CD8-positive, alpha-beta memory T cell (primary cell): Measurements from ENCODE around the gene GRHL1. TPM values are rescaled to one million over a fixed set of nuclear protein-coding genes. Genes with fewer than 3 reads are reported as not detected.

ENCODE experiments used
- CTCF ChIA-PET: fragments of 350-600 bp; sonication (Branson Sonifier 250); formaldehyde crosslinking; loops from one replicate; lab custom pipeline; 2021; ENCODE audit warnings: antibody characterized with exemption; lab: Charles Lee
- POLR2A ChIA-PET: fragments of 350-600 bp; sonication (Branson Sonifier 250); formaldehyde crosslinking; loops from one replicate; lab custom pipeline; 2021; ENCODE audit warnings: antibody characterized with exemption; lab: Charles Lee
- DNase-seq, 5 donors: peaks; one replicate each; pipeline versions ENCODE4 v3.0.0 to v3.0.0-alpha.2; 2020 to 2022; ENCODE audit warnings: mixed read lengths in 1 of 5
- H3K27ac ChIP-seq: one replicate; pipeline ENCODE4 v1.7.0; 2013; ENCODE audit warnings: low read depth, mild to moderate bottlenecking, low read length, moderate library complexity
- H3K27me3 ChIP-seq: 2 replicates; pipeline ENCODE4 v1.7.0; 2013; ENCODE audit warnings: low read length, mild to moderate bottlenecking; ENCODE audit not compliant: insufficient read depth, poor library complexity, severe bottlenecking
- H3K36me3 ChIP-seq: 2 replicates; pipeline ENCODE4 v1.7.0; 2013; ENCODE audit warnings: mild to moderate bottlenecking, low read length, moderate library complexity; ENCODE audit not compliant: insufficient read depth
- H3K4me1 ChIP-seq: 2 replicates; pipeline ENCODE4 v1.7.0; 2013; ENCODE audit warnings: mild to moderate bottlenecking, low read length, moderate library complexity; ENCODE audit not compliant: insufficient read depth
- H3K4me3 ChIP-seq: 2 replicates; pipeline ENCODE4 v1.7.0; 2013; ENCODE audit warnings: mild to moderate bottlenecking, low read length
- H3K9me3 ChIP-seq: 2 replicates; pipeline ENCODE4 v1.7.0; 2013; ENCODE audit warnings: mild to moderate bottlenecking, low read length
- H3K27ac Mint-ChIP-seq, 8 donors: one replicate each; pipeline ENCODE4 v1.8.0; 2020 to 2021; ENCODE audit warnings: mixed read lengths in 8 of 8, mild to moderate bottlenecking in 6 of 8, inconsistent platforms in 3 of 8, moderate library complexity in 3 of 8
- H3K27me3 Mint-ChIP-seq, 2 donors: one replicate each; pipeline ENCODE4 v1.8.0; 2020 to 2021; ENCODE audit warnings: mixed read lengths in 2 of 2, mild to moderate bottlenecking in 1 of 2, moderate library complexity in 1 of 2
- H3K36me3 Mint-ChIP-seq, 3 donors: one replicate each; pipeline ENCODE4 v1.8.0; 2020 to 2021; ENCODE audit warnings: mixed read lengths in 3 of 3, inconsistent platforms in 1 of 3, mild to moderate bottlenecking in 1 of 3
- H3K4me1 Mint-ChIP-seq, 3 donors: one replicate each; pipeline ENCODE4 v1.8.0; 2020 to 2021; ENCODE audit warnings: mixed read lengths in 3 of 3, inconsistent platforms in 1 of 3, mild to moderate bottlenecking in 1 of 3
- H3K4me3 Mint-ChIP-seq, 7 donors: one replicate each; pipeline ENCODE4 v1.8.0; 2020 to 2021; ENCODE audit warnings: mixed read lengths in 7 of 7, mild to moderate bottlenecking in 6 of 7, moderate library complexity in 4 of 7, inconsistent platforms in 2 of 7
- H3K9me3 Mint-ChIP-seq, 5 donors: one replicate each; pipeline ENCODE4 v1.8.0; 2020 to 2022; ENCODE audit warnings: mixed read lengths in 5 of 5, mild to moderate bottlenecking in 3 of 5, moderate library complexity in 2 of 5, inconsistent platforms in 1 of 5
- polyA plus RNA-seq: library from polyadenylated mRNA; unstranded; fragments of 300-500 nt; fragmentation: Illumina TruSeq; gene quantifications from one replicate; pipeline ENCODE4 v1.2.3, GENCODE V29; 2021
- total RNA-seq, 2 experiments: library from RNA; stranded (reverse); gene quantifications; one replicate each; pipeline ENCODE4 v1.2.3, GENCODE V29; 2021

The GRHL1 gene
- total and polyA plus RNA-seq, 3 experiments from 2014 or later = 0.12 to 0.93 (median 0.88) TPM

DNA sequence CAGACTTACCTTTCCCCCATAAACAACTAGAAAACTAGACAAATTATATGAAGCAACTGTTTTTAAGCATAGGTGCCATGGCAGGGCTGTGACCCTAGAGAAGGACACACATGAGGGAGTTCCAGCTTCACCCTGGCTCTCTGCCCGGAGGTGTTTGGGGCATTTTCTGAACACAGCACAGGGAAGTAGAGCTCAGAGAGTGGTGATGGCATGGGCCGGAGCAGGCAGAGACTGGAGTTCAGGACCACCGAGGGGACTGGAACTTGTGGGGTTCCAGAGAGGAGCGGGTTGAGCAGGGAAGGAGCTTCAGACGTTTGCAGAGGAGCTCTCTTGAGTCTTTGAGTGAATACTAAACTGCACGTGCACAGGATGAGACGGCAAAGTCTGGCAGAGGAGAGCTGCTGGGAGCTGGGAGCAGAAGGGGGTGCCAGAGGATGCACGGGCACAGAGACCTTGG is 65.3 kb downstream of the GRHL1 start:
- Mint-ChIP-seq H3K27me3 (peaks cover 3 to 17% of the 10 kb centered on the region in 2 donors), H3K4me1 (no peaks in the 10 kb centered on the region), H3K27ac (no peak overlapping the region), H3K4me3 (no peak overlapping the region), H3K36me3 (peaks cover 0 to 5% (median 0%) of the 10 kb centered on the region in 3 donors), H3K9me3 (peaks cover 3 to 16% (median 10%) of the 10 kb centered on the region in 5 donors)
- DNase-seq = no peak
- ChIA-PET POLR2A (no interaction called here), CTCF (no interaction called here)
- H3K4me1 ChIP-seq = no peaks in the 10 kb centered on the region
- no peak overlapping the region for H3K4me3 ChIP-seq
- no peaks in the 10 kb centered on the region for H3K27me3 ChIP-seq
- no peak overlapping the region for H3K27ac ChIP-seq
- H3K36me3 ChIP-seq = no peaks in the 10 kb centered on the region
- H3K9me3 ChIP-seq = no peaks in the 10 kb centered on the region

DNA sequence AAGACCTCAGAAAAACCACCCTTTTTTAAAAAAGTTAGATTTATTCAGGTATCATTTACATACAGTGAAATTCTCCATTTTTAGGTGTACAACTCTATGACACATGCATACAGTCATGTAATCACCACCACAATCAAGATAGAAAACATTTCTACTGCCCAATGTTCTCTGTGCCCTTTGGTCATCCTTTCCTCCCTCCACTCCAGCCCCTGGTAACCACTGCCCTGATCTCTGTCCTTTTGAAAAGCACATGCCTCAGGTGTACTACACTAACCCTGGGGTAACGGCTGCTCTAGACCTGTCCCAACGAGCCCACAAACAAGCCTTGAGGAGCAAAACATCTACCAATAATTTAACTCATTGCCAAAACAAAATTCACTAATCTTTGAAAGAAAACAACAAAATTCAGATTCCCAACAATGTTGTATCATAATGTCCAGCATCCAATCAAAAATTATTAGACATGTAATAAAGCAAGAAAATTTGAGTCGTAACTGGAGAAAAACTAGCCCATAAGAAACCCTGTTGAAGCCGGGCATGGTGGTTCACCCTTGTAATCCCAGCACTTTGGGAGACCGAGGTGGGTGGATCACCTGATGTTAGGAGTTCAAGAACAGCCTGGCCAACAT is 65.9 kb downstream of the GRHL1 start:
- Mint-ChIP-seq H3K27me3 (peaks cover 3 to 17% of the 10 kb centered on the region in 2 donors), H3K4me1 (no peaks in the 10 kb centered on the region), H3K36me3 (peaks cover 0 to 5% (median 0%) of the 10 kb centered on the region in 3 donors), H3K27ac (no peak overlapping the region), H3K9me3 (peaks cover 3 to 16% (median 10%) of the 10 kb centered on the region in 5 donors), H3K4me3 (no peak overlapping the region)
- ChIA-PET CTCF (no interaction called here), POLR2A (no interaction called here)
- no peaks in the 10 kb centered on the region for H3K4me1 ChIP-seq
- H3K9me3 ChIP-seq = no peaks in the 10 kb centered on the region
- H3K36me3 ChIP-seq = no peaks in the 10 kb centered on the region
- no peaks in the 10 kb centered on the region for H3K27me3 ChIP-seq
- no peak for DNase-seq
- no peak overlapping the region for H3K4me3 ChIP-seq
- no peak overlapping the region for H3K27ac ChIP-seq

DNA sequence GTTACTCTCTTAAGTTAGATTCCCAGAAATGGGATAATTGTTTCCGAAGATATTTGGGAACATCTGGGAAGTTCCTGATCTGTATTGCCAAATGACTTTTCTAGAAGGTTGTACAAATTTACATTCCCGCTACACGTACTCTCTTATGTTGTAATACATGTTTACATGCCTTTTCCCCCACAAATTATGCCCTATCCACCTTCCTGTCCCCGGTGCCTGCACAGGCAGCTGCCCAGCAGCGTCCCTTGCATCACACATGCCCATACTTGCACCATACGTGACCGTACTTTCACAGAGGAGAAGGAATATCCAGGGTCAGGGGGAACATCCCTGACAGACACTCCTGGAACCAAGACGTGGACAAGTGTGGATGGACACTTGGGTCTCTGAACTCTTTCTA is 67.7 kb downstream of the GRHL1 start:
- no peak for DNase-seq
- Histone ChIP-seq H3K4me1 (no peaks in the 10 kb centered on the region), H3K4me3 (no peak overlapping the region), H3K9me3 (no peaks in the 10 kb centered on the region), H3K27me3 (no peaks in the 10 kb centered on the region), H3K27ac (no peak overlapping the region), H3K36me3 (no peaks in the 10 kb centered on the region)
- POLR2A ChIA-PET = no interaction called here
- peak overlapping the region in 2 of 8 donors; percentile 24 to 35 for H3K27ac Mint-ChIP-seq
- peaks cover 3 to 17% of the 10 kb centered on the region in 2 donors for H3K27me3 Mint-ChIP-seq
- no peak overlapping the region for H3K4me3 Mint-ChIP-seq
- H3K4me1 Mint-ChIP-seq = no peaks in the 10 kb centered on the region
- H3K36me3 Mint-ChIP-seq = peaks cover 0 to 5% (median 0%) of the 10 kb centered on the region in 3 donors
- CTCF ChIA-PET = interaction anchor here (0.9 kb wide), 1 partner anchor 35 kb away, joined by 5 read pairs; no protein-coding TSS in a partner anchor
- peaks cover 3 to 16% (median 10%) of the 10 kb centered on the region in 5 donors for H3K9me3 Mint-ChIP-seq

DNA sequence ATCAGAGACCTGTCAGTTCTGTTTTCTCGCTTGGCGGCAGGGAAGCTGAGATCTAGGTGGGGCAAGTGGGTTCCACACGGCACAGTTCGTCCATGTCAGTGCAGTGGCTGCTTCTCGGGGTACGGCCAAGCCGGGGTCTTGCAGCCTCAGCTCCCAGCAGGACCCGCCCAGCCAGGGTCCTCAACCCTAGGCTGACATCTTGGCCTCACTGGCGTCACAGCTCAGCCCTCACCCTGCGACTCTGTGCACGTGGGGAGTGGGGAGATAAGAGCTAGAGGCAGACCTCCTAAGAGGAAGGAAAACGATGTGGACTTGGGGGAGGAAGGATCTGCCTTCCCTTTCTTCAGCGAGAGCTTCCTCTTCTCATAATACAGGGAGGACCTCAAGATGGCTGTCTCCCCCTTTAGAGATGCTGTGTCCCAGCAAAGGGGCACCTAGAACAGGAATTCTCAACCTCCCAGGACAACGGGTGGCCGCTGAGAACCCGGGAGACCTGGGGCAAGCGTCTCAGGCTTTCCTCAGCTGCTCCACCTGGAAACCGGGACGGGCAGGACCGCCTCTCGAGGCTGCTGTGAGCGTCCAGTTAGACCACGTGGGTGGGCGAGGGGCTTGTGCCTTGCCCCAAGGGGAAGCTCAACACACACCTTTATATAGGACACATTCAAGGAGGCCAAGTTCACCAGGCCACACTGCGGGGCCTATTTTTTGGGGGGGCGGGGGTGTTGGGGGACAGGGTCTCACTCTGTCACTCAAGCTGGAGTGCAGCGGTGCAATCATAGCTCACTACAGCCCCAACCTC is 68.3 kb downstream of the GRHL1 start:
- CTCF ChIA-PET = interaction anchor here (0.9 to 1.3 kb wide), 2 partner anchors 18 to 36 kb away, joined by 3 read pairs; no protein-coding TSS in a partner anchor
- no peaks in the 10 kb centered on the region for H3K4me1 ChIP-seq

DNA sequence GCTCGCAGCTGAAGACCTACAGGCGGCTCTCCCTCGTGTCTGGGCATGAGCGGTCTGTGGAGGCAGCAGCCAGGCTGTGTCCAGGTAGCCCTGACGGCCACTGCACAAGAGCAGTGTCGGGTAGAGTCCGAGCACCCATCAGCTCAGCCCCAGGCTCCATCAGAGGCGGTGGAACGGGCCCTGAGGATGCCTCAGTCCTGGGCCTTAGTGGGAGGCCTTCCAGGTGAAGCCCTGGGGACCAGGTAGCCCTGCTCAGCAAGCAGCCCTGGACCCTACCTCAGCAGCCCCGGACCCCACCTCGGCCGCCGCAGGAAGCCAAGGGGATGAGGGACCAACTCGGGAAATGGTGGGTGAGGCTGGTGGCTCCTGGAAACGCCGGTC is 70.5 kb downstream of the GRHL1 start:
- peak in 1 of 5 donors; percentile 32 for DNase-seq
- H3K27me3 ChIP-seq = no peaks in the 10 kb centered on the region
- H3K36me3 ChIP-seq = no peaks in the 10 kb centered on the region
- ChIA-PET POLR2A (no interaction called here), CTCF (interaction anchor here (0.9 kb wide), 1 partner anchor 50 kb away, joined by 4 read pairs; no protein-coding TSS in a partner anchor)
- no peak overlapping the region for H3K27ac ChIP-seq
- H3K9me3 ChIP-seq = no peaks in the 10 kb centered on the region
- H3K27ac Mint-ChIP-seq = no peak overlapping the region
- peaks cover 3 to 10% (median 7%) of the 10 kb centered on the region in 5 donors for H3K9me3 Mint-ChIP-seq
- no peak overlapping the region for H3K4me3 Mint-ChIP-seq
- H3K4me1 ChIP-seq = no peaks in the 10 kb centered on the region
- no peaks in the 10 kb centered on the region for H3K4me1 Mint-ChIP-seq
- H3K4me3 ChIP-seq = no peak overlapping the region
- peaks cover 0 to 5% (median 0%) of the 10 kb centered on the region in 3 donors for H3K36me3 Mint-ChIP-seq
- peaks cover 2 to 11% of the 10 kb centered on the region in 2 donors for H3K27me3 Mint-ChIP-seq

More for the DNA sequence above, 68.3 kb downstream of the GRHL1 start:
- no peaks in the 10 kb centered on the region for H3K27me3 ChIP-seq
- no peak overlapping the region for H3K27ac ChIP-seq
- DNase-seq = peak in 1 of 5 donors; percentile 26
- no peaks in the 10 kb centered on the region for H3K36me3 ChIP-seq
- H3K4me3 ChIP-seq = no peak overlapping the region
- POLR2A ChIA-PET = interaction anchor here (0.6 kb wide), 1 partner anchor 29 kb away, joined by 4 read pairs; no protein-coding TSS in a partner anchor
- Mint-ChIP-seq H3K4me3 (no peak overlapping the region), H3K36me3 (peaks cover 0 to 5% (median 0%) of the 10 kb centered on the region in 3 donors), H3K27me3 (peaks cover 3 to 17% of the 10 kb centered on the region in 2 donors), H3K4me1 (no peaks in the 10 kb centered on the region), H3K27ac (peak overlapping the region in 1 of 8 donors; percentile 35), H3K9me3 (peaks cover 3 to 16% (median 10%) of the 10 kb centered on the region in 5 donors)
- no peaks in the 10 kb centered on the region for H3K9me3 ChIP-seq

DNA sequence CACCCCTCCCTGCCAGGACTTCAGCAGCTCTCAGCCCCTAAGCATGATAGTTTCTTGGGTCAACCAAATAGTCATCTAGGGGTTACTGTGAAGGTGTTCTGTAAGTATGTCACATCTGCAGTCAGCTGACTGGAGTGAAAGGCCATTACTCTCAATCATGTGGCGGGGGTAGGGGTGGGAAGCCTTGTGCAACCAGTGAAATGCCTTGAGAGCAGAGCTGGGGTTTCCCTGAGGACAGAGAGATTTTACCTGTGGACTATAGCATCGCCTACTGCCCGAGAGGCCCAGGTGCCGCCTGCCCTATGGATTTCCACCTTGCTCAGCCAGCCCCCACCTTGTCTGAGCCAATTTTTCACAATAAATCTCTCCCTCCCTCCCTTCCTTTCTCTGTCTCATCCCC is 71.0 kb downstream of the GRHL1 start:
- H3K9me3 Mint-ChIP-seq = peaks cover under 1 to 7% (median 4%) of the 10 kb centered on the region in 5 donors
- peaks cover 0 to under 1% (median 0%) of the 10 kb centered on the region in 3 donors for H3K4me1 Mint-ChIP-seq
- no peaks in the 10 kb centered on the region for H3K36me3 ChIP-seq
- peaks cover 0 to 4% (median 0%) of the 10 kb centered on the region in 3 donors for H3K36me3 Mint-ChIP-seq
- no peaks in the 10 kb centered on the region for H3K9me3 ChIP-seq
- no peak overlapping the region for H3K27ac Mint-ChIP-seq
- H3K4me3 ChIP-seq = no peak overlapping the region
- no peak overlapping the region for H3K4me3 Mint-ChIP-seq
- DNase-seq = peak in 1 of 5 donors; percentile 8
- H3K4me1 ChIP-seq = no peaks in the 10 kb centered on the region
- peaks cover 2 to 7% of the 10 kb centered on the region in 2 donors for H3K27me3 Mint-ChIP-seq
- CTCF ChIA-PET = interaction anchor here (0.9 kb wide), 1 partner anchor 49 kb away, joined by 4 read pairs; no protein-coding TSS in a partner anchor
- H3K27ac ChIP-seq = no peak overlapping the region
- H3K27me3 ChIP-seq = no peaks in the 10 kb centered on the region
- POLR2A ChIA-PET = no interaction called here

DNA sequence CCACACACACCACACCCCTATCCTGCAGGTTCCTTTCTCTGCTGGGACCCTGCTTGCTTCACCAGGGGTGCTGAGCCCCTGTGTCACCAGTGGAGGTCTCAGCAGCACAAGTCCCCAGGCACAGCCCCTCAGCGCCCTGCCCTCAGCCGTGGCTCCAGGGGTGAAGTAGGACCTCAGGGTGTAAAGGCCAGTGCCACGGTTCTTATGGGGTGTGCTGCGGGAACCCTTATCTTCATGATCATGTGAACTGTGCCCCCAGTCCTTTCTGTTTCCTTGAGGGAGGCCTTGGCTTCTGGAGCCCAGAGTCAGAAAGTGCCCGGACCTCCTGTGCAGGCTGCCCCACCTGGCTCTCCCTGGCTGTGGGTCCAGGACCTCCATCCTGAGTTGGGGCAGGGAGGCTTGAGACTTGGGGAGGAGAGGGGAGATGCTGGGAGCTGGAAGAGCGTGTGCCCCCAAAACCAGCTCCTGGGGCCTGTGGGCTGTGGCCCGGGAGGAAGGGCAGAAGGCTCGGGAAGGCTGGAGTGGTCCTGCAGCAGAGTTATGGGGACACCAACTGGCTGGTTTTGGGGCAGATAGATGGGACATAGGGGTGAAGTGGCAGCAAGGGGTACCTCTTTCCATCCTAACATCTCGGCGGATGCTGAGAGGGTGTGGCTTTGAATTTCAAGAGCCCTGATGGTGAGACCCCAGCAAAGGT is 71.6 kb downstream of the GRHL1 start:
- no peak overlapping the region for H3K4me3 ChIP-seq
- no peaks in the 10 kb centered on the region for H3K36me3 Mint-ChIP-seq
- peaks cover 0 to 5% of the 10 kb centered on the region in 2 donors for H3K27me3 Mint-ChIP-seq
- H3K4me3 Mint-ChIP-seq = no peak overlapping the region
- POLR2A ChIA-PET = no interaction called here
- DNase-seq = peak in 1 of 5 donors; percentile 25
- H3K36me3 ChIP-seq = no peaks in the 10 kb centered on the region
- peaks cover 0 to under 1% (median 0%) of the 10 kb centered on the region in 5 donors for H3K9me3 Mint-ChIP-seq
- H3K4me1 Mint-ChIP-seq = peaks cover 1 to 6% (median 1%) of the 10 kb centered on the region in 3 donors
- H3K27ac Mint-ChIP-seq = peak overlapping the region in 1 of 8 donors; percentile 57
- H3K9me3 ChIP-seq = no peaks in the 10 kb centered on the region
- peaks cover 2% of the 10 kb centered on the region for H3K4me1 ChIP-seq
- CTCF ChIA-PET = interaction anchor here (0.9 to 1.2 kb wide), 2 partner anchors 26 to 49 kb away, joined by 4 read pairs; no protein-coding TSS in a partner anchor
- H3K27me3 ChIP-seq = no peaks in the 10 kb centered on the region
- no peak overlapping the region for H3K27ac ChIP-seq
